Bronchial epithelial cell (primary cell): ENCODE data around the gene NCAPD2. TPM values are rescaled to one million over a fixed set of nuclear protein-coding genes. Genes with fewer than 3 reads are reported as not detected.

Experiments used
- DNase-seq: peaks from one replicate; pipeline ENCODE4 v3.0.0-alpha.2; 2010; ENCODE audit warnings: low read depth
- FAIRE-seq: peaks from 2 replicates; lab custom pipeline; 2011; peaks lifted over from hg19 to GRCh38; lab: Jason Lieb, UNC
- H3K27me3 ChIP-seq: 2 replicates; pipeline ENCODE4 v1.5.1; 2011; ENCODE audit warnings: low read length; ENCODE audit not compliant: control insufficient read depth, insufficient read depth
- H3K36me3 ChIP-seq: 2 replicates; pipeline ENCODE4 v1.5.1; 2011; ENCODE audit warnings: low read length; ENCODE audit not compliant: control insufficient read depth, insufficient read depth
- H3K4me3 ChIP-seq: 2 replicates; pipeline ENCODE4 v1.5.1; 2011; ENCODE audit warnings: mild to moderate bottlenecking, low read depth, low read length, control low read depth
- total RNA-seq: library from RNA; depleted of rRNA; stranded (reverse); fragments of >200 nt; gene quantifications from 2 replicates; pipeline ENCODE4 v1.2.1, GENCODE V29; 2014
- TF ChIP-seq, protein P1 (sequence below): IDR thresholded peaks from 2 replicates; pipeline ENCODE4 v1.5.1; 2011; ENCODE audit warnings: mild to moderate bottlenecking, moderate library complexity, low read length, control low read depth, inconsistent platforms; ENCODE audit not compliant: insufficient read depth, severe bottlenecking

Gene NCAPD2
- total RNA-seq, 1 donor from 2014 or later: 17.9 TPM

DNA sequence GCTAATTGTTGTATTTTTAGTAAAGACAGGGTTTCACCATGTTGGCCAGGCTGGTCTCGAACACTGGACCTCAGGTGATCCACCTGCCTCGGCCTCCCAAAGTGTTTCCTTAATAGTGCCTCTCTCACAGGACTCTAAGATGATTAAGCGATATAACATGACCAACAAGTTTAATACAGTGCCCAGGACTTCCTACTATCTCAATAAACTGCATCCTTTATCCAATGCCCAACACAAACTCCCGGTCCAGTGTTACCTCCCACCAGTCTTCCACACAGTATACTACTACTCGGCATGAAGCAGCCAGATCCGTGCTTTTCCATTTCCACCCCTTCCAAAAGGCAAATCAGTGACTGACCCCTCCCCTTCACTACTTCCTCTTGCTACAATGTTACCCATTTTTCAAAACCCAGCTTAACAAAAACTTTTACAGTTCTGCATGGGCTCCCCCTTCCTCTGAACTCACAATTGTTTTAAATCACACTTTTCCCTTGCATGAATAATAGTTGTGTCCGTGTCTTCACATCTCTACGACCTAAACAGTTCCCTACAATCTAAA lies 73.3 kb downstream of the NCAPD2 start:
- Histone ChIP-seq H3K27me3 (no peaks in the 10 kb centered on the region), H3K4me3 (peak overlapping the region; percentile 54), H3K36me3 (peaks cover 21% of the 10 kb centered on the region)
- FAIRE-seq (no peak), DNase-seq (peak; percentile 8)
- TF ChIP-seq, protein P1, sequence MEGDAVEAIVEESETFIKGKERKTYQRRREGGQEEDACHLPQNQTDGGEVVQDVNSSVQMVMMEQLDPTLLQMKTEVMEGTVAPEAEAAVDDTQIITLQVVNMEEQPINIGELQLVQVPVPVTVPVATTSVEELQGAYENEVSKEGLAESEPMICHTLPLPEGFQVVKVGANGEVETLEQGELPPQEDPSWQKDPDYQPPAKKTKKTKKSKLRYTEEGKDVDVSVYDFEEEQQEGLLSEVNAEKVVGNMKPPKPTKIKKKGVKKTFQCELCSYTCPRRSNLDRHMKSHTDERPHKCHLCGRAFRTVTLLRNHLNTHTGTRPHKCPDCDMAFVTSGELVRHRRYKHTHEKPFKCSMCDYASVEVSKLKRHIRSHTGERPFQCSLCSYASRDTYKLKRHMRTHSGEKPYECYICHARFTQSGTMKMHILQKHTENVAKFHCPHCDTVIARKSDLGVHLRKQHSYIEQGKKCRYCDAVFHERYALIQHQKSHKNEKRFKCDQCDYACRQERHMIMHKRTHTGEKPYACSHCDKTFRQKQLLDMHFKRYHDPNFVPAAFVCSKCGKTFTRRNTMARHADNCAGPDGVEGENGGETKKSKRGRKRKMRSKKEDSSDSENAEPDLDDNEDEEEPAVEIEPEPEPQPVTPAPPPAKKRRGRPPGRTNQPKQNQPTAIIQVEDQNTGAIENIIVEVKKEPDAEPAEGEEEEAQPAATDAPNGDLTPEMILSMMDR: no peak

DNA sequence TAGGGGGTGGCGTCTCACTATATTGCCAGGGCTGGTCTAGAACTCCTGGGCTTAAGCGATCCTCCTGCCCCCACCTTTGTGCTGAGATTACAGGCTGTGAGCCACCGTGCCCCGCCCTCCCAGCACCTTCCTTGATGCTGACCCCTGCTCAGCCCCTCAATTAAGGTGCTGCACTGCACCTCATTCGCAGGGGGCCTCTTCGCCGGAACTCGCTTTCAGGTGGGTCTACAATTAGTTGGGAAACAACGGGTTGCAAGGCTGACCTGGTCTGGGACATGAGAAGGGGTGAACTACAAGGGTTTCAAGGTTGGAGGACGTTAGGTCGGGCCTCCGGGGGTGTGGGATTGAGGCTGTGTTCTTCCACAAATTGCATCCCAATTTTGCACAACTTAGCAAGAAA lies 75.4 kb downstream of the NCAPD2 start:
- peaks cover 15% of the 10 kb centered on the region for H3K36me3 ChIP-seq
- no peak for FAIRE-seq

GRCh38 chr12:6569786-6570185 lies 75.9 kb downstream of the NCAPD2 start:
- DNase-seq (no peak), FAIRE-seq (no peak)
- Histone ChIP-seq H3K4me3 (no peak overlapping the region), H3K27me3 (no peaks in the 10 kb centered on the region), H3K36me3 (peaks cover 17% of the 10 kb centered on the region)
- TF ChIP-seq, protein P1: no peak

More for the DNA sequence above, 75.4 kb downstream of the NCAPD2 start:
- no peak for DNase-seq
- TF ChIP-seq, protein P1: no peak
- Histone ChIP-seq H3K27me3 (no peaks in the 10 kb centered on the region), H3K4me3 (no peak overlapping the region)

- Histone ChIP-seq H3K36me3 (peaks cover 17% of the 10 kb centered on the region), H3K4me3 (no peak overlapping the region), H3K27me3 (no peaks in the 10 kb centered on the region)
- DNase-seq (peak; percentile 20), FAIRE-seq (no peak)
- TF ChIP-seq, protein P1: peak; percentile 69
These were observed 76.5 kb downstream of the NCAPD2 start for GRCh38 chr12:6570264-6570887.

DNA sequence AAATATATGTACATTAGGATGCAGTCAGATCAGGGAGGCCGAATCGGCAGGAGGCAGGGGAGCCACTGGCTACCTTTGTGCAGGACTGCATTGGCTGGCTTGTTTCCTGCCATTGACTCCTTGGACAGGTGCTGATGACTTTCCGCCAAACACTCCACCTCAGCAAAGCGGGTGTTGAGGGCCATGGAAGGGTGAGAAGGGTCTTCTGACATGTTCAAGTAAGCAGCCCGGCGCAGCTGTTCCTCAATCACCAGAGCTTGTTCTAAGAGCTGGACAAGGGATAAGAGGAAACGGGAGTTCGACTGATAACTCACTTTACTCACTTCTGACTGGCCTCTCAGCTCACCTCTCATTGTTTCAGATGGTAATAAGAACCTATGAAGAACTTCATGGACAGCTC lies 79.1 kb downstream of the NCAPD2 start:
- H3K36me3 ChIP-seq: peaks cover 28% of the 10 kb centered on the region
- TF ChIP-seq, protein P1: no peak
- FAIRE-seq (no peak), DNase-seq (no peak)
- H3K27me3 ChIP-seq: no peaks in the 10 kb centered on the region
- H3K4me3 ChIP-seq: no peak overlapping the region
